Measurements from ENCODE around the gene LBP.
"Not testable (repeated sequence)": the region's sequence is repeated elsewhere in the genome, so short reads cannot be mapped to it uniquely, and the experiment has no call there.

Gene LBP

DNA sequence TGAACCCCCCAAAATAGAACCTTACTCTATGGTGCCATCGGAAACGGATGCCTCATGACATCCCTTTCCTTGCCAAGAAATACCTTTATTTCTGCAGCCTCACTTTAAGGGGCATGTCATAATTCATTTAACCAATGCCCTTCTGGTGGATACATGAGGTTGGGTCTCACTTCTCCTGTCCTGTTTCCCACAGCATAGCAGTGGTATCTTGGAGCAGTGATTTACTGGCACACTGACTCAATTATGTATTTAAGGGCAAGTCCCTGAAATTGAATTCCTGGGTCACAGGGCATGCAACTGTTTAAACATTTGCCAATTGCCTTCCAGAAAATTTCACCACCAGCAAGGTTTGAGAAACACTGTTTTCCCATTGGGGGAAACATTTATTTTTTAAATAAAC is 639 bp upstream of the LBP start:
- no peak for DNase-seq (ENCODE audit: extremely low read depth in 1 of 2, low read depth in 1 of 2)

DNA sequence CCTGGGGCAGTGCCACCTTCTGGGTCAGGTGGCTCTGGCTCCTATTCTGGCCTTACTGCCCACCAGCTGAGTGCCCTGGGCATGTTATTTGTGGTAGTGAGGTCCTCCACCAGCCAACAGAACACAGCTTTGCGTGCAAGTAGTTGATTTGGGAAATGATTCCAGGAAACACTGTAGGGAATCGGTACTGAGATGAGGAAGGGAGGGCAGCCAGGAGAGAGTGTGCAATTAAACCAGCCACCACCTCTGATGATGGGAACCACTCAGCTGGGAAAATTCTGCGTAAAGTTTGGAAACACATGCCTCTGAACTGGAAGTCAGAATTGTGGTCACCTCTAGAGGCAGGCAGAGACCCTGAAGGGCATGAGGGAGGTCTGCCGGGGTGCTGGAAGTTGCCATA is 459 bp downstream of the LBP start:
- DNase-seq (ENCODE audit: extremely low read depth in 1 of 2, low read depth in 1 of 2) = no peak

DNA sequence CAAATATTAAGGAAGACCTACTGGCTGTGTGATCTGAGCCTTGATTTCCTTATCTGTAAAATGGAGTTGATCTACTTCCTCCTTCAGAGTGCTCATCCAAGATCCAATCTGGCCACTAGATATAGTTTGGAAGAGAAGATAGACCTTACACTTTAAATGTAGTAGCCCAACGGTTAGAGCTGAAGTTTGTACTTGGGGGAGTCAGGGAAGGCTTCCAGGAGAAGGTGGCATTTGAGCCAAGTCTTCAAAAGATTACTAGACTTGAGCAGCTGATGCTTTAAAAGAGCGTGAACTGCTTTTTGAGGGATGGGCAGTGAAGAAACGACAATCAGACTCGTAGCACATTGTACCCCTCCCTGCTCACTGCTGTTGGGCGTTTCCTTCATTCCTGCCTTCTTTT is 3.6 kb downstream of the LBP start:
- DNase-seq (ENCODE audit: extremely low read depth in 1 of 2, low read depth in 1 of 2) = no peak

DNA sequence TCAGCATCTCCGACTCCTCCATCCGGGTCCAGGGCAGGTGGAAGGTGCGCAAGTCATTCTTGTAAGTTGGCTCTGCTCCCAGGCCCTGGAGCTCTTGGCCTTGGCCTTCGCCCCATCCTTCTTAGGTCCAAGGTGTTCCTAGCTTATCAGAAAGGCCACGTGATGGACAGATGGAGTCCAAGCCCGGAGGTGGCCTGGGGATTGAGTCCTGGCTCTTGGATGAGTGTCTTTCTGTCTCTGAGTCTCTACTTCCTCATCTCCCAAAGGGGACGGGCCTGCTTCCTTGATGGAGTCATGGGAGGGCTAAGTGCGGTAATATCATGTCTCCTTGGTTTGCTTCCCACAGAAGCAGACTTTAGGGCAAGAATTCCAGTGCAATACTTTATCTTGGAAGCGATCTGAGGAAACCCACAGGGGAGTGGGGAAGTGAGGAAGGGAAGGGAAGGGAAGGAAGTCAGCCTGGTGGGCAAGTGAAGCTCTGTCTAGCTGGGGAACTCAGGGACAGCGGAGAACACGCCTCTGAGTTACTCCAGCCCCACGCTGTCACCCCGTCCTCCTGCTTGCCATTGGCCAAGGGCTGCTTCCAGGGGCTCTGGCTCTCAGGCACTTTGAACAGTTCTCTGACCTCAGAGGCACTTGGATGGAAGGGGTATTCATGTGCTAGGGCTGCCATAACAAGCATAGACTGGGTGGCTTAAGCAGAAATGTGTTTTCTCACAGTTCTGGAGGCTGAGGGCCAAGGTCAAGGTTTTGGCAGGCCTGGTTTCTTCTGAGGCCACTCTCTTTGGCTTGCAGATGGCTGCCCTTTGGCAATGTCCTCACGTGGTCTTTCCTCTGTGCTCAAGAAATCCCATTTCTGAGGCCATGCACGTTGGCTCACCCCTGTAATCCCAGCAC is 4.8 kb downstream of the LBP start:
- DNase-seq (ENCODE audit: extremely low read depth in 1 of 2, low read depth in 1 of 2) = no peak

DNA sequence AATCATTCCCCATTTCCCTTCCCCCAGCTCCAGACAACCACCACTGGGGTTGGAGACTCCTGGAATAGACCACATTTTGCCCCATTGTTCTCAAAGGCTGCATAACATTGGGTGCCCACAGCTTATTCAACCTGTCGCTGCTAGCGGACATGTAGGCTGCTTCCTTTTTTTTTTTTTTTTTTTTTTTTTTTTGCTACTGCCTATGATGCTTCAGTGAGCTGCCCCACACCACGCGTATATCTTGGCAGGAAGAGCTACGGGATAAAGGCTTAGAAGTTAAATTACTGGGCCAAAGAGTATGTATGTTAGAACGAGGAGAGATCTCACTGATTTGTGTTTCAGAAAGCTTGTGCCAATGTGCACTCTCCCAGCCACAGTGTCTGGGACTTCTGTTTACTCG is 7.0 kb downstream of the LBP start:
- no peak for DNase-seq (ENCODE audit: extremely low read depth in 1 of 2, low read depth in 1 of 2)

DNA sequence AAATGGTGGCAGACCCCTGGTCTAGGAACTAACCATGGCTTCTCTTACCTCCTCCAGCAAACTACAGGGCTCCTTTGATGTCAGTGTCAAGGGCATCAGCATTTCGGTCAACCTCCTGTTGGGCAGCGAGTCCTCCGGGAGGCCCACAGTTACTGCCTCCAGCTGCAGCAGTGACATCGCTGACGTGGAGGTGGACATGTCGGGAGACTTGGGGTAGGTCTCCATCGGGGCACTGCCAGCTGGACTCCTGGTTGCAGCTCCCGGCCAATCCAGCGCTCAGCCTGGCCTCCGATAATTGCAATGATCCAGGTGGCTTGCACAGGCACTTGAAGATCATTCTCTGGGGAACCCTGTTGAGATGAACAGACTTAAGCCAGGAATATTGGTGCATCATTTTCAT is 7.9 kb downstream of the LBP start:
- DNase-seq (ENCODE audit: extremely low read depth in 1 of 2, low read depth in 1 of 2) = no peak

DNA sequence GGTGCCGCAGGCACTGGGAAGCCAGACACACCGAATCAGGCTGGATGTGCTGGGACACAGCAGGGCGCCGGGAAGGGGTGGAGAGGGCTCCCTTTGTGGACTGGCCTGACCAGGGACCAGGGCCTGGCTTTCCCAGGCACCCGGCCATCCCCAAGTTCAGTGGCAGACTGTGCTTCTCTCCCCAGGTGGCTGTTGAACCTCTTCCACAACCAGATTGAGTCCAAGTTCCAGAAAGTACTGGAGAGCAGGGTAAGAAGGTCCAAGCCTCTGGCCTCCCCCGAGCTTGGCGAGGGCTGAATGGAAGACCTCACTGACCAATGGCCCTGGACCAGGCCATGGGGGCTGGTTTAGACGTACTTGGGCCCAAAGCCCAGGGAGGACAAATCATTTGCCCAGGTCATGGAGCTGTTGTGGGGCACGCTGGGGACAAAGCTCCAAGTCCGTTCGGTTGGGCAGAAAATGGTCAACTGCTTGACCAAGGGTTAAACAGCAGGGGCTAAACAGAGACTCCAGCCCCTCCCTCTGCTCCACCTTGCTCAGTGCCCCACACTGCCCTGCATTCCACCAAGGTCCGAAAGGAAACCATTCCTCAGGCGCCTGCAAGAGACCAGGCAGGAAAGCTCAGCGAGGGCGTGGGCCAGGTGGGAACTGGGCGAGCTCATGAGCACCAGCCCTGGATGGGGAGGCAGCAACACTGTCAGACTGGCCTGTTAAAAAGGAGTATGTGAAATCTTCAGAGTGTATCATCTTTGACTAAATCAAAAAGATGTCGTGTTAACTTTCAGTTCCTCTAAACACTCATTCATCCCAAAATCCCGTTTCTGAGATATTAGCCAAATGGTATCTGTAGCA is 9.1 kb downstream of the LBP start:
- no peak for DNase-seq (ENCODE audit: extremely low read depth in 1 of 2, low read depth in 1 of 2)

DNA sequence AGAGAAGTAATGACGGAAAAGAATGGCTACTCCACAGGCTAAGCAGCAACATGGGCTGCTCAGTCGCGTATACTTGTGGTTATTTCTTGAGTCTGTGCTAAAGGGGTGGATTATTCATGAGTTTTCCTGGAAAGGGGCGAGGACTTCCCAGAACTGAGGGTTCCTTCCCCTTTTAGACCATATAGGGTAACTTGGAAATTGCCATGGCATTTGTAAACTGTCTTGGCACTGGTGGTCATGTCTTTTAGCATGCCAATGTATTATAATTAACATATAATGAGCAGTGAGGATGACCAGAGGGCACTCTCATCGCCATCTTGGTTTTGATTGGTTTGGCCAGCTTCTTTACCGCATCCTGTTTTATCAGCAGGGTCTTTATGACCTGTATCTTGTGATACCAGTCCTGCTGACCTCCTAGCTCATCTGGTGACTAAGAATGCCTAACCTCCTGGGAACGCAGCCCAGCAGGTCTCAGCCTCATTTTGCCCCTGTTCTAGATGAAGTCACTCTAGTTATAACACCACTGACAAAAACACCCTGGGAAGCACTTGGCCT is 11.4 kb downstream of the LBP start:
- DNase-seq (ENCODE audit: extremely low read depth in 1 of 2, low read depth in 1 of 2) = no peak

DNA sequence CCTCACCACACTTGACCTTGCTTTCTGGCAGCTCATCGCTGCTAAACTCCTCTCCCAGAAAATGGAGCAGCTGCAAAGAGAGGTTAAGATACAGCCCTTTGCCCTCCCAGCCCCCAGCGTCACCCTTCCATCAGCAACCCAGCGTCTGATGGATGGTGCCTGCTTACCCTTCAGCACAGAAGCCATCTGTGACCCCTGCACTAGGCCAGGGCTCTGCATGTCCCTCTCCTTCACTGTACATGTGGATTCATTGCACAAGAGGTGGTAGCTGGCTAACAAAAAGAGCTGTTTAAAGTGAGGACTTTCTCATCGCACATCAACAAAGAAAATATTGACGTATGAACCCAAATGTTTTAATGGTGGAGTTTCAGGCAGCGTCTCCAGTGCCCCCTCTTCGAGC is 12.3 kb downstream of the LBP start:
- no peak for DNase-seq (ENCODE audit: extremely low read depth in 1 of 2, low read depth in 1 of 2)

DNA sequence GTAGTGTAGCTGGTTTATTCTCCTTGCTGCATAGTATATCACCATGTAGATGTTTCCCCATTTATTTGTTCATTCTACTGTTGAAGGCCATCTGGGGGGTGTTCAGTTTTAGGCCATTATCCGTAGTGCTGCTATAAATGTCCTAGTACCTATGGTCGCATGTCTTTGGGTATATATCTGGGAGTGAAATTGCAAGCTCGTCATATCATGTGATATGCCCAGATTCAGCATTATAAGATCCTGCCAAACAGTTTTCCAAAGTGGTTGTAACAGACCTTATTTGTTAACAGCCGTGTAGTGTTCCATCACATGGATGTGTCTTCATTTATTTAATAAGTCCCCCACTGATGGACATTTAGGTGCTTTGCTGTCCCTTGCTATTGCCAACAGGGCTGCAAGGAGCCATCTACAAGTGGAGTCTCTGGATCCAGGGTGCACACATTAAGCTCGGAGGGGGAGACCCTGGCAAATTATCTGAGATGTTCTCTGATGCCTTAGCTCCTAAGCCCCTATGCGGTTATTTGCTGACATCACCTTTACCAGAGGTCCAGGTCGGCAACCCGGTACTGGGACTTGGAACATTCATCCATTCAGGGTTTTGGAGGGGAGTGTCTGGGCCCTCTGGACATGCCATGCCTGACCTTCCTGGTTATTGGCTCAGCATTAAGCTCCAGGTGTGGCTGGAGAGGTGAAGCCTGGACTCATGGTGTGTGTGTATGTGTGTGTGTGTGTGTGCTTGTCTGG is 16.9 kb downstream of the LBP start:
- DNase-seq (ENCODE audit: extremely low read depth in 1 of 2, low read depth in 1 of 2) = no peak

DNA sequence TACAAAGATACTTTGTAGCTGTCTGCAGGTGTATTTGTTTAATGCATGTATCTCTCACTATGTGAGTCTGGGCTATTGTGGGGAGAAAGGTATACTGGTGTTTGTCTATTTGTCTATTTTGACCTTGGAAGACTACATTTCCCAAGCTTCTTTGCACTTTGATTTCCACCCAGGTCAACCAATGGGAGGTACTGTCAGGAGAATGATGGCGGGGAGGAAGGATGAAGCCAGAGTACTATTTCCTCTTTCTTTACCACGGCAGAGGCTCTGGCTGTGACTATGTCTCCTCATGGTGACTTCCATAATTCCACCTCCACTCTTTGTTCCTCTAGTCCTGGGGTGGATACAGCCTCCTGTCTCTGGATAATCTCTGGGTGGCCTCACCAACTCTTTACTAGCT is 23.1 kb downstream of the LBP start:
- no peak for DNase-seq (ENCODE audit: extremely low read depth in 1 of 2, low read depth in 1 of 2)

DNA sequence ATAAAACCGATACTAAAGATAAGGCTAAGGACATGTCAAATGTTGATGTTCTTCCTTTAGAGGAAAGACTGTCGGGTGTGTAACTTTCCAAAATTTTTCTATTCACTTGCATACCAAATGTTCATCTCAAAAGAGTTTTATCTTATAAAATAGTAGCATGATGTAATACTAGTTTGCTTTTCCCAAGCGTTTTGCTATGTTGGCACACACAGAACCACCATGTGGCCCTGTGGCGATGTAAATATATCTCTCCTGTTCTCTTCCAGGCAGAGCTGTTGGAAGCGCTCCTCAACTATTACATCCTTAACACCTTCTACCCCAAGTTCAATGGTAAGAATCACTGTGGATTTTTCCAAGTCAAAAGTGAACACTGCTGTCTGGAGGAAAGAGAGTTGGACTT is 26.5 kb downstream of the LBP start:
- DNase-seq (ENCODE audit: extremely low read depth in 1 of 2, low read depth in 1 of 2) = no peak

DNA sequence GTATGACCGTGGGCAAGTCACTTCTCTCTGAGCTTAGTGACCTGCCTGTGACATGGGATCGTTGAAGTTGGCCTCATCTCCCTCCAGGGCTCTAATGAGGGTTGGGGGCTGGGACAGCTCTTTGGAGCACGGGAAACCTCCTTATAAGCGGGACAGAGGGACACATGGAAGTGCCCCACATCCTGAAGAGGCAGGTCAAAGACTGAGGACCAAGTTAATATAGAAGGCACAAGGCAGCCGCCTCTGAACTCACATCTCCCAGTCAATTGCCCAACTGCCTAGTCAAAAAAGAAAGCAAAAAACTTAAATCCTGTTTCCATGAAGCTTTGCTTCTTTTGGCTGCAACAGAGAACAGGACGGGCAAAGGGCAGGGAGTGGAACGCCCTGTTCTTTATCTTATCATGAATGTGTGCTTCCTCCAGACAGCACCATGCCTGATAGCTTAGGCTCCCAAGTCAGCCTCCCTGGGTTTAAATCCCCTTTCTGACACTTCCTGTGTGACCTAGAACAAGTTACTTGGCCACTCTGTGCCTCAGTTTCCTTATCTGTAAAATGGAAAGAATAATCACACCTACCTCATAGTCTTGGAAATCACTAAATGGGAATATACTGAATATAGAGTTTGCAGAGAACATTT is 27.1 kb downstream of the LBP start:
- DNase-seq (ENCODE audit: extremely low read depth in 1 of 2, low read depth in 1 of 2) = no peak

DNA sequence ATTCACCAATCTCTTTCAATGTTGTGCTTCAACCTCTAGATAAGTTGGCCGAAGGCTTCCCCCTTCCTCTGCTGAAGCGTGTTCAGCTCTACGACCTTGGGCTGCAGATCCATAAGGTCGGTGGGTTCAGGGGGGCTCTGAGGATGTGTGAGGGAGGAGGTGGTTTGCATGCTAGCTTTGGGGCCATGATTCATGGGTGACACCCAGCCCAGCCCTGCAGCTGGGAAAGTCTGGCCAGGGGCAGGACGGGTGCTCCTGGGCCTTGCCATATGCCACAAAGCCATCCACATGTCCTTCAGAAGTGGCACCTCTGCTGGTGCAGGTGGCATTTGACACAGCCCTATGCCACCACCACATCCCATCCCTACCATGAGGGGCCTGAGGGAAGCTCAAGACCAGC is 27.6 kb downstream of the LBP start:
- no peak for DNase-seq (ENCODE audit: extremely low read depth in 1 of 2, low read depth in 1 of 2)

DNA sequence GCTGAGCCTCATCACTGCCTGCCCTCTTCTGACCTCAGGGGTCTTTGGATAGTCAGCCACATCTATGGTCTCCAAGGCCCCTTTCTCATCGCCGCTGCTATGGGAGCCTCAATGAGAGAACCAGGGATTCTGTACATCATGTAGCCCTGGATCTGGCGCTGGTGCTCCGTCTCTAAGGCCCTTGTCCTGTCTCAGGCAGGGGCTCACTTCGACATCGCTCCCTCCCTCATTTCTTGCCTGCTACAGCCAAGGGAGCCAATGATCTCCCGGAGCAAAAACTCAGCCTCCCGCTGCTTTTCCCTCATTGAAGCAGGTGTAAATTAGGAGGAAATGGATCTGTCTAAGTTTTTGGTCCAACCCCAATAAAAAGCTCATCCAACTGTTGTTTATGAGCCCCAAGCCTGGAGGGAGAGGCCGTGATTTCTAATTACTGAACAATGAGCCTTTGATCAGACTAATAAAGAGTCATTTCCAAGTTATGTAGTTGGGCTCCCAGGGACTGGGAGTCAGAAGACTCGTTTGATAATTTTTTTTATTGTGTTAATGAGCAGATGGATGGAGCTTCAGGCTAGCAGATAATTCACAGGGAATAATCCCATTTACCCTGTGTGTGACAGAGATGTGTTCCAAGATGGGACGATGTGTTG is 30.9 kb downstream of the LBP start:
- DNase-seq (ENCODE audit: extremely low read depth in 1 of 2, low read depth in 1 of 2) = no peak

DNA sequence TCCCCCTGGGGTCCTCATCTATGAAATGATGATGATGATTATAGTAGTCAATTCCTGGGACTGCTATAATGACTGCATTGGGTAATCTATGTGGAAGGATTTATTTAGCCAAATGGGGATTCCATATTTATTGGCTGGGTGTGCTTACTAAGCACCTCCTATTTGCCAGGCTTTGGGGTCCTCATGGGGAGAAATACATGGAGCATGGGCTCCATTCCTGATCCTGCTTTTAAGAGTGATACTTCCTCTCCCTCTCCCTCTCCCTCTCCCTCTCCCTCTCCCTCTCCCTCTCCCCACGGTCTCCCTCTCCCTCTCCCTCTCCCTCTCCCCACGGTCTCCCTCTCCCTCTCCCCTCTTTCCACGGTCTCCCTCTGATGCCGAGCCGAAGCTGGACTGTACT is 31.6 kb downstream of the LBP start:
- DNase-seq (ENCODE audit: extremely low read depth in 1 of 2, low read depth in 1 of 2) = not testable (repeated sequence)

DNA sequence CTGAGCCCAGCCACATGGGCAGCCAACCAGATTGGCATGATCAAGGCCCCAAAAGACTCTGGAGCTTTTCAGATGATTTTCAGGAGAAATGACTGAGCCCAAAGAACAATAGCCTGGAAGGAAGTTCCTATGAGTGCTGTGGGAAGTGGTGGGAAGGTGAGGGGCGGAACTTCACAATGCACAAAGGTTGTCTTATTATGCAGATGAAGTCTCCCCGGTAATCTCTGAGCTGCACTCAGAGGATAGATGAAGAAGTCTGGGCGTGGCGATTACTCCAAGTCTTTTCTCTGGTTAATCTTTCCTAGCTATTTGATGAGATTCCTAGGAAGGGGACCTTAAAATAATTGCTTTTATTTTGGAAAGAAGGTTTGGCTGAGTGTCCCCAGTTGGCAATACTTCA is 36.9 kb downstream of the LBP start:
- DNase-seq (ENCODE audit: extremely low read depth in 1 of 2, low read depth in 1 of 2) = no peak

DNA sequence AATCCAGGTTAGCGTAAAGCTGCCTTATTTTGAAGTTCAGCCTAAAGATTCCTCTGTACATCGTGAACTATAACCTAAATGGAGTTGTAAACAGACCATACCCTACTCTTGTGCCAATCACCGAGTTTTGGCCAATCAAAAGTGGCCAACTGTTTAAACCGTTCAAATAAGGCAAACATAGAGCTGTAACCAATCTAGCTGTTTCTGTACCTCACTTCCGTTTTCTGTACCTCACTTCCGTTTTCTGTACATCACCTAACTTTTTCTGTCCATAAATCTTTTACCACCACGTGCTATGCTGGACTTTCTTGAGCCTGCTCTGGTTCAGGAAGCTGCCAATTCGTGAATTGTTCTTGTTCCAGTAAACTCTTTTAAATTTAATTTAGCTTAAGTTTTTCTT is 39.7 kb downstream of the LBP start:
- DNase-seq (ENCODE audit: extremely low read depth in 1 of 2, low read depth in 1 of 2) = no peak

DNA sequence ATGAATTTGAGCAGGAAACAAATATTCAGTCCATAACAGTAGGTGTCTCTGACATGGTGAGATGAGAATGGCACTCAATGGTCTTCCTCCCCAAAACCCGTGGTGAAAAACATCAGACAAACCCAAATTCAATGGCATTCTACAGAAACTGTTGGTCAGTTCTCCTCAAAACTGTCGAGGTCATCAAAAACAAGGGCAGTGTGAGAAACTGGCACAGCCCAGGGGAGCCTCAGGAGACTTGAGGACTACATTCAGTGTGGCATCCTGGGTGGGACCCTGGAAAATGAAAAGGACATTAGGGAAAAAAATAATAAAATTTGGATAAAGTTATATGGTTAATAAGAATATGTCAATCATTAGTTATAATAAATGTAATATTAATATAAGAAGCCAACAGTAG is 40.6 kb downstream of the LBP start:
- no peak for DNase-seq (ENCODE audit: extremely low read depth in 1 of 2, low read depth in 1 of 2)

DNA sequence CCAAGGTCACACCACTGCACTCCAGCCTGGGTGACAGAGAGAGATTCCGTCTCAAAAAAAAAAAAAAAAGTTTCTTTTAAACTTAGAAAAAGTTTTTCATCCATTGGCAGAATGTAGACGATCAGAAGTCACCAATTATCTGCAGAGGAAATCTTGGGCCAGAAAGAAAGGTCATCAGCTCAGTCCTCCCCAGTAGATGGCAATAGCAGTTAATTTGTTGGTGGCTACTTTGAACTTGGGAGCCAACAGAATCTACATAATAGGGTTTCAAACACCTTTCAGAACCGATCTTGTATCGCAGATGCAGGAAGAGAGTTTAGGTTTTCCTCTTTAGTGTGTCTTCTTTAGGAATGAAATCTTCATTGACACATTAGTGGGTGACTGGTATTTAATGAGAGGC is 41.7 kb downstream of the LBP start:
- no peak for DNase-seq (ENCODE audit: extremely low read depth in 1 of 2, low read depth in 1 of 2)
